HepG2 (cell line): ENCODE results near the gene PROC. TPM values are rescaled to one million over a fixed set of nuclear protein-coding genes. Genes with fewer than 3 reads are reported as not detected.
A peak's percentile ranks its signal among the peaks of the same experiment; 100 is the strongest.

Source experiments
- ARNT2 ChIP-seq: sonication (generic); formaldehyde crosslinking; IDR thresholded peaks from 2 replicates; pipeline ENCODE4 v1.8.0; 2022; ENCODE audit warnings: mild to moderate bottlenecking, low read depth, missing genetic modification reagents, moderate library complexity
- CEBPZ ChIP-seq: IDR thresholded peaks from 2 replicates; pipeline ENCODE4 v1.6.1; 2012; ENCODE audit warnings: low read length, improper control_type of control experiment
- FOXC1 ChIP-seq: sonication (generic); formaldehyde crosslinking; IDR thresholded peaks from 2 replicates; pipeline ENCODE4 v1.8.0; 2022; ENCODE audit warnings: mild to moderate bottlenecking, missing genetic modification reagents, borderline replicate concordance
- FOXO1 ChIP-seq: sonication (generic); formaldehyde crosslinking; IDR thresholded peaks from 2 replicates; pipeline ENCODE4 v1.4.0; 2020; ENCODE audit warnings: missing genetic modification reagents
- KMT2B ChIP-seq: IDR thresholded peaks from 2 replicates; pipeline ENCODE4 v1.6.1; 2016; ENCODE audit warnings: missing genetic modification reagents, missing compliant biosample characterization
- MAFG ChIP-seq: sonication (generic); formaldehyde crosslinking; IDR thresholded peaks from 2 replicates; pipeline ENCODE4 v1.5.1; 2020; ENCODE audit warnings: mild to moderate bottlenecking, missing genetic modification reagents
- NCOA5 ChIP-seq: sonication (generic); formaldehyde crosslinking; IDR thresholded peaks from 2 replicates; pipeline ENCODE4 v1.4.0; 2020; ENCODE audit warnings: missing genetic modification reagents
- PHF21A ChIP-seq: sonication (generic); formaldehyde crosslinking; IDR thresholded peaks from 2 replicates; pipeline ENCODE4 v1.5.0; 2020; ENCODE audit warnings: mild to moderate bottlenecking, missing genetic modification reagents
- SOX6 ChIP-seq, 2 experiments: fragments of 450-650 bp in 1 of 2; sonication (generic) in 1 of 2; formaldehyde crosslinking in 1 of 2; IDR thresholded peaks; 2 replicates each; pipeline versions ENCODE4 v1.4.0 to v1.6.1; 2017 to 2020; ENCODE audit warnings: antibody characterized with exemption in 1 of 2, mild to moderate bottlenecking in 1 of 2, missing genetic modification reagents in 1 of 2
- SP4 ChIP-seq: sonication (generic); formaldehyde crosslinking; IDR thresholded peaks from 2 replicates; pipeline ENCODE4 v1.8.1; 2023; ENCODE audit warnings: mild to moderate bottlenecking, missing genetic modification reagents
- XBP1 ChIP-seq: sonication (generic); formaldehyde crosslinking; IDR thresholded peaks from 2 replicates; pipeline ENCODE4 v1.5.0; 2020; ENCODE audit warnings: missing genetic modification reagents
- ZIK1 ChIP-seq: sonication (generic); formaldehyde crosslinking; IDR thresholded peaks from 2 replicates; pipeline ENCODE4 v1.5.0; 2020; ENCODE audit warnings: mild to moderate bottlenecking, low read depth, missing genetic modification reagents, borderline replicate concordance
- ZNF12 ChIP-seq: sonication (generic); formaldehyde crosslinking; IDR thresholded peaks from 2 replicates; pipeline ENCODE4 v1.5.0; 2020; ENCODE audit warnings: missing genetic modification reagents
- ZNF34 ChIP-seq: sonication (generic); formaldehyde crosslinking; IDR thresholded peaks from 2 replicates; pipeline ENCODE4 v1.4.0; 2020; ENCODE audit warnings: mild to moderate bottlenecking, missing genetic modification reagents, borderline replicate concordance
- ZNF660 ChIP-seq: sonication (generic); formaldehyde crosslinking; IDR thresholded peaks from 2 replicates; pipeline ENCODE4 v1.5.1; 2020; ENCODE audit warnings: mild to moderate bottlenecking, low read depth, missing genetic modification reagents, borderline replicate concordance
- ZNF761 ChIP-seq: sonication (generic); formaldehyde crosslinking; conservative IDR thresholded peaks from 2 replicates; pipeline ENCODE4 v1.4.0; 2020; ENCODE audit warnings: mild to moderate bottlenecking, missing genetic modification reagents
- polyA plus RNA-seq, 8 experiments: library from polyadenylated mRNA; depleted of rRNA in 3 of 8; stranded (reverse) in 7 of 8; unstranded in 1 of 8; fragments of >200 nt; fragmentation: Illumina TruSeq in 4 of 8; extraction: Trizol in 4 of 8; gene quantifications; 2 replicates each; pipeline versions ENCODE4 v1.2.1 to v1.2.3, GENCODE V29; 2011 to 2016; ENCODE audit warnings: low read depth in 4 of 8, missing spikeins in 1 of 8, mixed read lengths in 1 of 8; ENCODE audit not compliant: insufficient read depth in 1 of 8
- total RNA-seq, 5 experiments: library from RNA; depleted of rRNA; stranded (reverse); fragments of >200 nt; fragmentation: Illumina TruSeq; extraction: Trizol; gene quantifications; 2 replicates each; pipeline ENCODE4 v1.2.3, GENCODE V29; 2016; ENCODE audit warnings: low read depth in 1 of 5
- TF ChIP-seq, protein P1 (sequence below): sonication (generic); formaldehyde crosslinking; IDR thresholded peaks from 2 replicates; pipeline ENCODE4 v1.8.1; 2022; ENCODE audit warnings: low read depth, mild to moderate bottlenecking, missing genetic modification reagents
- TF ChIP-seq, protein P2 (sequence below): sonication (generic); formaldehyde crosslinking; IDR thresholded peaks from 2 replicates; pipeline ENCODE4 v1.4.0; 2020; ENCODE audit warnings: missing genetic modification reagents, borderline replicate concordance

Gene PROC
- total and polyA plus RNA-seq, 2 of the 13 experiments (the other 11 are each of a cell fraction or from before 2014, with no cell fraction given) = 134 to 185 TPM

- TF ChIP-seq CEBPZ = no peak
- peak; percentile 92 for TF ChIP-seq MAFG (CRISPR knock-in tag)
- TF ChIP-seq, protein P1, sequence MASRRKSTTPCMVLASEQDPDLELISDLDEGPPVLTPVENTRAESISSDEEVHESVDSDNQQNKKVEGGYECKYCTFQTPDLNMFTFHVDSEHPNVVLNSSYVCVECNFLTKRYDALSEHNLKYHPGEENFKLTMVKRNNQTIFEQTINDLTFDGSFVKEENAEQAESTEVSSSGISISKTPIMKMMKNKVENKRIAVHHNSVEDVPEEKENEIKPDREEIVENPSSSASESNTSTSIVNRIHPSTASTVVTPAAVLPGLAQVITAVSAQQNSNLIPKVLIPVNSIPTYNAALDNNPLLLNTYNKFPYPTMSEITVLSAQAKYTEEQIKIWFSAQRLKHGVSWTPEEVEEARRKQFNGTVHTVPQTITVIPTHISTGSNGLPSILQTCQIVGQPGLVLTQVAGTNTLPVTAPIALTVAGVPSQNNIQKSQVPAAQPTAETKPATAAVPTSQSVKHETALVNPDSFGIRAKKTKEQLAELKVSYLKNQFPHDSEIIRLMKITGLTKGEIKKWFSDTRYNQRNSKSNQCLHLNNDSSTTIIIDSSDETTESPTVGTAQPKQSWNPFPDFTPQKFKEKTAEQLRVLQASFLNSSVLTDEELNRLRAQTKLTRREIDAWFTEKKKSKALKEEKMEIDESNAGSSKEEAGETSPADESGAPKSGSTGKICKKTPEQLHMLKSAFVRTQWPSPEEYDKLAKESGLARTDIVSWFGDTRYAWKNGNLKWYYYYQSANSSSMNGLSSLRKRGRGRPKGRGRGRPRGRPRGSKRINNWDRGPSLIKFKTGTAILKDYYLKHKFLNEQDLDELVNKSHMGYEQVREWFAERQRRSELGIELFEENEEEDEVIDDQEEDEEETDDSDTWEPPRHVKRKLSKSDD = no peak
- TF ChIP-seq, protein P2, sequence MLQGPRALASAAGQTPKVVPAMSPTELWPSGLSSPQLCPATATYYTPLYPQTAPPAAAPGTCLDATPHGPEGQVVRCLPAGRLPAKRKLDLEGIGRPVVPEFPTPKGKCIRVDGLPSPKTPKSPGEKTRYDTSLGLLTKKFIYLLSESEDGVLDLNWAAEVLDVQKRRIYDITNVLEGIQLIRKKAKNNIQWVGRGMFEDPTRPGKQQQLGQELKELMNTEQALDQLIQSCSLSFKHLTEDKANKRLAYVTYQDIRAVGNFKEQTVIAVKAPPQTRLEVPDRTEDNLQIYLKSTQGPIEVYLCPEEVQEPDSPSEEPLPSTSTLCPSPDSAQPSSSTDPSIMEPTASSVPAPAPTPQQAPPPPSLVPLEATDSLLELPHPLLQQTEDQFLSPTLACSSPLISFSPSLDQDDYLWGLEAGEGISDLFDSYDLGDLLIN (CRISPR knock-in tag) = no peak
- TF ChIP-seq SOX6 (IDR thresholded peaks at IDR 0.05) = no peak
- TF ChIP-seq SOX6 (CRISPR knock-in tag; IDR thresholded peaks at IDR 0.05) = peak; percentile 38; the same call in 1 of the 2 replicates
- TF ChIP-seq NCOA5 (CRISPR knock-in tag) = no peak
- no peak for TF ChIP-seq SP4 (CRISPR knock-in tag)
- no peak for TF ChIP-seq FOXC1 (CRISPR knock-in tag)
- TF ChIP-seq ZNF660 = no peak
- no peak for TF ChIP-seq ARNT2 (CRISPR knock-in tag)
- TF ChIP-seq ZNF34 (CRISPR knock-in tag) = no peak
- no peak for TF ChIP-seq PHF21A (CRISPR knock-in tag)
- peak; percentile 42; the same call in 1 of the 2 replicates for TF ChIP-seq ZNF12 (CRISPR knock-in tag)
- TF ChIP-seq ZNF761 (CRISPR knock-in tag) = no peak
- TF ChIP-seq FOXO1 (CRISPR knock-in tag) = no peak
- TF ChIP-seq KMT2B (CRISPR knock-in tag) = 0 out of 2 replicates have a peak, but pooled peaks have one; percentile 25
- TF ChIP-seq XBP1 = no peak
- TF ChIP-seq ZIK1 (CRISPR knock-in tag) = no peak
Observed at GRCh38 chr2:127413782-127414637, 4.2 kb upstream of the PROC start (continued).
